Astrocyte of the spinal cord (primary cell): ENCODE measurements around the gene AADACL4.

ENCODE experiments used
- DNase-seq: peaks from one replicate; pipeline ENCODE4 v3.0.0; 2011; ENCODE audit warnings: low read depth, low spot score
- H3K4me3 ChIP-seq: 2 replicates; pipeline ENCODE4 v1.5.1; 2011; ENCODE audit warnings: low read depth, mild to moderate bottlenecking, low read length, moderate library complexity
- CTCF ChIP-seq: IDR thresholded peaks from 2 replicates; pipeline ENCODE4 v1.5.1; 2012; ENCODE audit warnings: low read depth, mild to moderate bottlenecking, low read length, inconsistent platforms
- in situ Hi-C: cut with HindIII; loops from 2 replicates; pipeline ENCODE4 v1.10.0; 2017; ENCODE audit warnings: low sequenced_read_pairs

AADACL4 gene

GRCh38 chr1:12616709-12617373 is 27.0 kb upstream of the AADACL4 start:
- H3K4me3 ChIP-seq, result peak overlapping the region; percentile 82
- TF ChIP-seq CTCF, result no peak
- in situ Hi-C loops, result no loop called here
- DNase-seq, result no peak

- no peak for DNase-seq
- TF ChIP-seq CTCF, result no peak
- H3K4me3 ChIP-seq, result peak overlapping the region; percentile 82
- in situ Hi-C loops, result no loop called here
Measured at GRCh38 chr1:12617511-12617900, 26.4 kb upstream of the AADACL4 start.

GRCh38 chr1:12617901-12618660 is 25.8 kb upstream of the AADACL4 start, which contains the start of gene DHRS3:
DHRS3 (minus strand) TSS chr1:12618210; CDS start chr1:12617348, 862 bp downstream.
- TF ChIP-seq CTCF, result no peak
- peak; percentile 86 for DNase-seq
- in situ Hi-C loops, result no loop called here
- peak within 1 kb of the TSS; percentile 82 for H3K4me3 ChIP-seq

GRCh38 chr1:12618661-12618964 is 25.3 kb upstream of the AADACL4 start:
- no peak for DNase-seq
- H3K4me3 ChIP-seq, result peak overlapping the region; percentile 82
- in situ Hi-C loops, result no loop called here
- TF ChIP-seq CTCF, result no peak

DNA sequence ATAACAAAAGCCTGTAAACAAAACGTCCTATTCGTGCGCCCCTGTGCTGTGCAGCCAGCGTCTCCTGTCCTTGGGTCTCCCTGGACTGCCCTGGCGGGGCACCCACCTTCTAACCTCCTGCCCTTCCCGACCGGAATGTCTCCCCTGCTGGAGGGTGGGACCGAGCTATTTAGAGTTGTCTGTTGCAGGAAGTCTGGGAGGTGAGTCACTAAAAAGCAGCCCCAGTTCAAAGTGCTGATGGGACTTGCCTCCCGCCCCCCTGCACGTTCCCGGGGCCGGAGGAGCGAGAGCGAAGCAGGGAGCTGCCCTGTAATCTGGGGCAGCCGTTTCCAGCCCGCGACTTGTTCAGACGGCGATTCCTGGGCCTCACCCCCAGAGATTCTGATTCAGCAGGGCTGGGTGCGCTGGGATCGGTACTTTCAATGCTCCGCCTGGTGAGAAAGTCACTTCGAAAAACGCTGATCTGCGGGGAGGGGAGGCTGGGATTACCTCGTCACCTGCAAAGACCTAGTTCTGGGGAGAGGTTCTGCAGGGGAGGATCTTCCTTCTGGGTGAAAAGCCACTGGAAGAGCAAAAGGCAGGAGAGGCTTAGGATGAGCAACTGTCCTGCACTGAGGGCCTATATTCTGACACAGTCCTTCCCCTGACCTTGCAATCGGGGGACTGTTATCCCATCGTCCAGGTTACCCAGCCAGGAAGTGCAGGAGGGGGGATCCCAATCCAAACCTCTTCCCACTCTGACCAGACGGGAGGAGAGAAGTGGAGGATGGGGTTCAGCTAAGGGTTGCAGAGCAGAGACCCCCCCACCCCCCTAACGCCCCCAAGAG is 24.7 kb upstream of the AADACL4 start:
- in situ Hi-C loops, result no loop called here
- peak; percentile 83 for DNase-seq
- peak overlapping the region; percentile 82 for H3K4me3 ChIP-seq
- no peak for TF ChIP-seq CTCF

DNA sequence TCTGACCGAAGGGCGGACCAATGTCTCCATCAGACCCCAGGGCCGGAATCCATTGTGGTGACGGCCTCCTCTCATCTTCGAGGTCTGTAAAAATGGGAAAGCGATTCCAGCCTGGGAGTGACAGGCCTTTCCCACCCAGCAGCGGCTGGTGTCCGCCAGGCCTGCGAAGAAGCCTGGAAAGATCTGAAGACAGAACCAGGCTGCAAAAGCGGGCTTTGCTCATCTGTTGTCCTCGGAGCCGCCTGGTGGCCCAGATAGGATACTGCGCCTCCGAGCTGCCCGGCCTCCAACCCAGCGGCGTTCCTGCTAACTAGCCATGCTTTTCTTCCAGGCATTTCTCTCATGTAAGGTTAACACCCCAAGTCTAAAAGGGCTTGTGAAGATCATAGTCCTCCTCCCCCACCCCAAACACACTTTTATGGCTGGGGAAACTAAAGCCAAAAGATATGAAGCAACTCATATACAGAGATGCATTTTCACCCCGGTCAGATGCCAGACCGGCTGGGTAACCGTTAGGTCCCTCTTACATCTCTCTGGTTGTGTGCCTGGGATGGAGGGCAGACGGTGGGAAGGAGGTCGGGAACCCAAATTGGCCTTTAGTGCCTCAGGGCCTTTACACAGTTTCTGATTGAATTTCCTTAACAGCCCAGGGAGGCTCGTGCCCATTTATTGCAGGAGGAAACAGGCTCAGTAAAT is 23.9 kb upstream of the AADACL4 start:
- in situ Hi-C loops, result no loop called here
- TF ChIP-seq CTCF, result peak; percentile 96
- DNase-seq, result peak; percentile 88
- peak overlapping the region; percentile 82 for H3K4me3 ChIP-seq
